GM20000 (cell line): Measurements from ENCODE around the gene CCNT2.

Source experiments
- DNase-seq: peaks from one replicate; pipeline ENCODE4 v3.0.0; 2012; ENCODE audit warnings: low spot score
- CTCF ChIP-seq: IDR thresholded peaks from 2 replicates; pipeline ENCODE4 v1.5.1; 2012; ENCODE audit warnings: mild to moderate bottlenecking, control low read depth; ENCODE audit errors: extremely low read depth, missing control alignments

The CCNT2 gene

GRCh38 chr2:134918526-134919340, at the start of gene CCNT2:
CCNT2 (plus strand) TSS chr2:134918822; CDS start chr2:134918855, 33 bp downstream.
- no peak for TF ChIP-seq CTCF
- DNase-seq: peak; percentile 97

DNA sequence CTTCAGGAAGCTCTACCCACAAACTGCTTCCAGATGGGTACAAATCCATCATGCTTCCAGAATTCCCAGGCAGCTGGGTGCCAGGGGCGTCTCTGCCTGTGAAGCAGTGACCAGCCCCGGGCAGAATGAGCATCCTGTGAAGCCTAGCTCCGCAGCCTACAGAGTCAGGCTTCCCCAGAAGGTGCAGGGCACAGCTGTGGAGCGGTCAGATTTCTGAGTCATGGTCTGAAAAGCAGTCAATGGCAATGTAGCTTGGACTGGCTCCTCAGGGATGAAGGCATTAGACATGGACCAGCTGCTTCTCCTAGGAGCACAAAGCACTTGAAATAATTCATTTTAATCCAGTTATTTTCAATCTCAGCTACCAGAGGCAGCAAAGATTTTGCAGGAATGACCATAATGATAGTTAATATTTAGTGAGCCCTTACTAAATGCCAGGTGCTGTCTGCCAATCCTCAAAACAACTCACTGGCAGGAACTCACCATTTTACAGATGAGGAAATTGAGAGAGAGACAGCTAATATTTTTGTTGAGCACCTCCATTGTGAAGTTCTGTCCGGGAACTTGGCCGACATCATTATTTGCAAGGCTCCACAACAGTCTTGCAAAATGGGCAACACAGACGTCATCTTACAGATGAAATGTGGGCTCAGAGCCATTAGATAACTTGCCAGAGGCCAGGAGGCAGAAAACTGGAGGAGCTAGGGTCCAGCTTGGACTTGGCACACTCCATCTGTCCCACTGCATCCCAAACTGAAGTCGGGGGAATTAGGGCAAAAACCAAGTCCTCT, 48.5 kb upstream of the CCNT2 start:
- DNase-seq: no peak
- TF ChIP-seq CTCF: no peak

- no peak for DNase-seq
- no peak for TF ChIP-seq CTCF
Observed at GRCh38 chr2:134873152-134873551, 45.5 kb upstream of the CCNT2 start.

DNA sequence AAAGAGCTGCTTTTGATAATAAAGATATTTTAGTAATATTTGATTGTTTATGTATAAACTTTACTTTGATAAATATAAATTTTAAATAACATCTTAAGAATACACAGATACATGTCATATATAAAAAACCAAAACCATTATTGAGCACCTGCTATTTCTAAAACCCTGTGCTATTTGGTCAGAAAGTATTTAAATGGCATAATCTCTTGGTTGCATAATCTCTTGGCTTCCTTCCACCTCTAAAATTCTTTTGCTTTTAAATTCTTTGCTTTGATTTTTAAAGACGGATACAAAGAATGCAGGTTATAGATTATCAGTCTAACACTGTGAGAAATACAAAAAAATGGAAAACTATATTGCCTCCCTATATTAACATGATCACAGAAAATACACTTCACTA, 43.3 kb upstream of the CCNT2 start:
- no peak for DNase-seq
- TF ChIP-seq CTCF: no peak

GRCh38 chr2:134882773-134883172, 35.8 kb upstream of the CCNT2 start:
- no peak for DNase-seq
- TF ChIP-seq CTCF: no peak

- DNase-seq: no peak
Observed at GRCh38 chr2:134883552-134884293, 34.9 kb upstream of the CCNT2 start.

More at GRCh38 chr2:134883552-134884293, 34.9 kb upstream of the CCNT2 start:
- no peak for TF ChIP-seq CTCF
